RWPE2 (cell line): ENCODE measurements around the gene ITGB7.

Source experiments
- ATAC-seq: fragments of 200-7000 bp; cut with Tn5 transposase; 3 replicates; pipeline ENCODE4 v1.9.1; 2021; ENCODE audit warnings: low read depth
- DNase-seq: peaks from one replicate; pipeline ENCODE4 v3.0.0-alpha.2; 2020; ENCODE audit warnings: low spot score
- H3K27ac ChIP-seq: fragments of 450-650 bp; 2 replicates; pipeline ENCODE4 v1.5.1; 2017; ENCODE audit warnings: mild to moderate bottlenecking; ENCODE audit not compliant: poor library complexity, severe bottlenecking
- H3K27me3 ChIP-seq: fragments of 250-450 bp; sonication (Bioruptor Pico); 2 replicates; pipeline ENCODE4 v1.5.1; 2021; ENCODE audit warnings: mild to moderate bottlenecking, moderate library complexity; ENCODE audit not compliant: insufficient read depth, poor library complexity, severe bottlenecking
- H3K36me3 ChIP-seq: fragments of 250-450 bp; sonication (Bioruptor Pico); 2 replicates; pipeline ENCODE4 v1.5.1; 2020; ENCODE audit warnings: low read depth, mild to moderate bottlenecking, moderate library complexity
- H3K4me1 ChIP-seq: fragments of 250-450 bp; sonication (Bioruptor Pico); 2 replicates; pipeline ENCODE4 v1.5.1; 2021; ENCODE audit warnings: mild to moderate bottlenecking, moderate library complexity; ENCODE audit not compliant: insufficient read depth, poor library complexity, severe bottlenecking
- H3K4me3 ChIP-seq: fragments of 250-450 bp; sonication (Bioruptor Pico); 2 replicates; pipeline ENCODE4 v1.5.1; 2021; ENCODE audit warnings: mild to moderate bottlenecking, moderate library complexity; ENCODE audit not compliant: severe bottlenecking
- H3K9me3 ChIP-seq: fragments of 250-450 bp; sonication (Bioruptor Pico); 2 replicates; pipeline ENCODE4 v1.5.1; 2021; ENCODE audit warnings: mild to moderate bottlenecking, moderate library complexity; ENCODE audit not compliant: severe bottlenecking
- CTCF ChIP-seq: fragments of 450-650 bp; IDR thresholded peaks from one replicate; pipeline ENCODE4 v1.5.1; 2017; ENCODE audit warnings: mild to moderate bottlenecking, moderate library complexity; ENCODE audit not compliant: poor library complexity, severe bottlenecking

ITGB7 gene

GRCh38 chr12:53235164-53235563 is 28.1 kb upstream of the ITGB7 start:
- no peak for TF ChIP-seq CTCF
- Histone ChIP-seq H3K27ac (no peak overlapping the region), H3K9me3 (no peaks in the 10 kb centered on the region), H3K4me3 (no peak overlapping the region), H3K36me3 (no peaks in the 10 kb centered on the region), H3K4me1 (peaks cover 18% of the 10 kb centered on the region), H3K27me3 (no peaks in the 10 kb centered on the region)
- ATAC-seq (no peak), DNase-seq (no peak)

GRCh38 chr12:53234271-53234914 is 27.3 kb upstream of the ITGB7 start:
- H3K4me3 ChIP-seq, result no peak overlapping the region
- H3K27ac ChIP-seq, result no peak overlapping the region
- no peaks in the 10 kb centered on the region for H3K27me3 ChIP-seq
- TF ChIP-seq CTCF, result no peak
- no peaks in the 10 kb centered on the region for H3K9me3 ChIP-seq
- peaks cover 26% of the 10 kb centered on the region for H3K4me1 ChIP-seq
- ATAC-seq (no peak), DNase-seq (no peak)
- H3K36me3 ChIP-seq, result peaks cover 5% of the 10 kb centered on the region

GRCh38 chr12:53233671-53234121 is 26.6 kb upstream of the ITGB7 start:
- ATAC-seq (no peak), DNase-seq (no peak)
- H3K27ac ChIP-seq, result peak overlapping the region; percentile 84
- no peaks in the 10 kb centered on the region for H3K27me3 ChIP-seq
- TF ChIP-seq CTCF, result no peak
- H3K4me3 ChIP-seq, result no peak overlapping the region
- H3K4me1 ChIP-seq, result peaks cover 28% of the 10 kb centered on the region
- peaks cover 7% of the 10 kb centered on the region for H3K36me3 ChIP-seq
- no peaks in the 10 kb centered on the region for H3K9me3 ChIP-seq

GRCh38 chr12:53232646-53233461 is 25.8 kb upstream of the ITGB7 start:
- H3K36me3 ChIP-seq, result peaks cover 7% of the 10 kb centered on the region
- H3K27me3 ChIP-seq, result no peaks in the 10 kb centered on the region
- peak; percentile 70 for ATAC-seq
- TF ChIP-seq CTCF, result no peak
- H3K4me3 ChIP-seq, result peak overlapping the region; percentile 27
- H3K27ac ChIP-seq, result peak overlapping the region; percentile 84
- no peak for DNase-seq
- H3K9me3 ChIP-seq, result no peaks in the 10 kb centered on the region
- peaks cover 28% of the 10 kb centered on the region for H3K4me1 ChIP-seq
